Skeletal muscle tissue (tissue), 4 donors: ENCODE measurements around the gene MROH8. TPM values are rescaled to one million over a fixed set of nuclear protein-coding genes. Genes with fewer than 3 reads are reported as not detected.

Experiments
- H3K27ac ChIP-seq: one replicate; pipeline ENCODE4 v1.7.0; 2013; ENCODE audit warnings: mild to moderate bottlenecking, low read depth, low read length, inconsistent platforms
- H3K27me3 ChIP-seq, 3 donors: one replicate each; pipeline ENCODE4 v1.7.0; 2013; ENCODE audit warnings: low read length in 3 of 3; ENCODE audit not compliant: control insufficient read depth in 3 of 3, insufficient read depth in 3 of 3
- H3K36me3 ChIP-seq, 3 donors: one replicate each; pipeline ENCODE4 v1.7.0; 2013; ENCODE audit warnings: low read length in 3 of 3; ENCODE audit not compliant: control insufficient read depth in 3 of 3, insufficient read depth in 3 of 3
- H3K4me1 ChIP-seq, 3 donors: one replicate each; pipeline ENCODE4 v1.7.0; 2013; ENCODE audit warnings: low read length in 3 of 3, mild to moderate bottlenecking in 3 of 3; ENCODE audit not compliant: control insufficient read depth in 3 of 3, insufficient read depth in 3 of 3
- H3K4me3 ChIP-seq, 3 donors: one replicate each; pipeline ENCODE4 v1.7.0; 2013; ENCODE audit warnings: low read length in 3 of 3
- H3K9ac ChIP-seq, 3 donors: one replicate each; pipeline ENCODE4 v1.7.0; 2013; ENCODE audit warnings: low read length in 3 of 3, mild to moderate bottlenecking in 3 of 3, moderate library complexity in 2 of 3, low read depth in 1 of 3
- H3K9me3 ChIP-seq, 3 donors: one replicate each; pipeline ENCODE4 v1.7.0; 2013; ENCODE audit warnings: low read length in 3 of 3; ENCODE audit not compliant: control insufficient read depth in 3 of 3
- total RNA-seq: library from RNA; depleted of rRNA; stranded (reverse); fragments of >200 nt; gene quantifications from one replicate; pipeline ENCODE4 v1.2.3, GENCODE V29; 2014
- donor health status: Osteomylitis.

Gene MROH8
- total RNA-seq, 1 donor from 2014 or later = 1.0 TPM

GRCh38 chr20:37200926-37201826 lies 21.8 kb upstream of the MROH8 start:
- H3K9ac ChIP-seq = no peak overlapping the region
- H3K4me1 ChIP-seq = peaks cover 7 to 17% (median 13%) of the 10 kb centered on the region in 3 donors
- no peaks in the 10 kb centered on the region for H3K27me3 ChIP-seq
- H3K36me3 ChIP-seq = peaks cover 40 to 50% (median 50%) of the 10 kb centered on the region in 3 donors
- H3K9me3 ChIP-seq = no peaks in the 10 kb centered on the region
- no peak overlapping the region for H3K27ac ChIP-seq
- no peak overlapping the region for H3K4me3 ChIP-seq

GRCh38 chr20:37200376-37200775 lies 21.0 kb upstream of the MROH8 start:
- Histone ChIP-seq H3K4me3 (no peak overlapping the region), H3K27me3 (no peaks in the 10 kb centered on the region), H3K27ac (no peak overlapping the region), H3K9me3 (no peaks in the 10 kb centered on the region), H3K36me3 (peaks cover 40 to 44% (median 44%) of the 10 kb centered on the region in 3 donors), H3K9ac (no peak overlapping the region), H3K4me1 (peaks cover 7 to 18% (median 14%) of the 10 kb centered on the region in 3 donors)

- H3K4me3 ChIP-seq = no peak overlapping the region
- peaks cover 9 to 29% (median 24%) of the 10 kb centered on the region in 3 donors for H3K4me1 ChIP-seq
- H3K9me3 ChIP-seq = no peaks in the 10 kb centered on the region
- peaks cover 27 to 33% (median 31%) of the 10 kb centered on the region in 3 donors for H3K36me3 ChIP-seq
- H3K27ac ChIP-seq = no peak overlapping the region
- no peak overlapping the region for H3K9ac ChIP-seq
- H3K27me3 ChIP-seq = no peaks in the 10 kb centered on the region
Observed at GRCh38 chr20:37198932-37199660, 19.7 kb upstream of the MROH8 start.

DNA sequence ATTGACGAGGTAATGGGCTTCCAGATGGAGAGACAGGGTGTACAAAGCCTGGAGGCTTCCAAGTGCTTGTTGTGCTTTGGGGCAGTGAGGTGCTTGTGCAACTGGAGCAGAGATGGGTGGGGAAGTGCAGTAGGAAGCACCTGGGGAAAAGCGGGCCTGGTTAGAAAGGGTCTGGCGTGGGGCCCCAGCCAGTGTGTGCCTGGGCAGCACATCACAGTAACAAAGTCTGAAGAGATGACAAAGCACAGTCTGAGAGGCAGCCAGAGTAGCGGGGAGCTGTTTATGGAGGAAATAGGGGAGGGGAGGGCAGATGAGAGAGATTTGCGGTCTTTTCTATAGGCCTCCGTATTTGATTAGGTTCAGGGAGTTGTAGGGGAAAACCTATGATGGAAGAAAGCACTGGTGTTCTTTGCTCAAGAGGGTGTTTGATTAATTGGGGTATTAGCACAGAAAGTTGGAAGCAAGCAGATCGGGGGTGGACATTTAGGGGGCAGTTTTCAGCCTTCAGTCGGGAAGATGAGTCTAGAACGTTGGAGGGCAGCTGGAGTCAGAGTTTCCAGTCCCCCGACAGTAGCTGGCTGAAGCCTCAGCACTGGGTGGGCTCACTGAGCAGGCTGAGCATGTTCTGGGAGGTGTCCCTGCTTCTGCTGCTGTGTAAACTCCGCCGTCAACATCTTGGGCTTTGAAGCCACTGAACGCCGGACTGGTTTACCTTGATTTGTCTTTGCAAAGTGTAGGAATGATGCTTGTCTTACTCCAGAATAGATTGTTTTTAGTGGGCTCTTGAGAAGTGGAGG lies 15.5 kb upstream of the MROH8 start:
- H3K4me1 ChIP-seq = peaks cover 24 to 64% (median 58%) of the 10 kb centered on the region in 3 donors
- H3K36me3 ChIP-seq = peaks cover 10 to 13% (median 11%) of the 10 kb centered on the region in 3 donors
- no peak overlapping the region for H3K27ac ChIP-seq

GRCh38 chr20:37193821-37194220 lies 14.5 kb upstream of the MROH8 start:
- Histone ChIP-seq H3K27ac (no peak overlapping the region), H3K9ac (peak overlapping the region in 1 of 3 donors; percentile 10), H3K4me1 (peaks cover 17 to 60% (median 50%) of the 10 kb centered on the region in 3 donors), H3K27me3 (no peaks in the 10 kb centered on the region), H3K36me3 (peaks cover 2 to 3% (median 3%) of the 10 kb centered on the region in 3 donors), H3K9me3 (no peaks in the 10 kb centered on the region), H3K4me3 (no peak overlapping the region)

More for the DNA sequence above, 15.5 kb upstream of the MROH8 start:
- no peaks in the 10 kb centered on the region for H3K27me3 ChIP-seq
- H3K4me3 ChIP-seq = no peak overlapping the region
- H3K9ac ChIP-seq = peak overlapping the region in 1 of 3 donors; percentile 1
- no peaks in the 10 kb centered on the region for H3K9me3 ChIP-seq

GRCh38 chr20:37193226-37193625 lies 13.9 kb upstream of the MROH8 start:
- Histone ChIP-seq H3K4me1 (peaks cover 17 to 55% (median 46%) of the 10 kb centered on the region in 3 donors), H3K9me3 (no peaks in the 10 kb centered on the region), H3K27ac (no peak overlapping the region), H3K27me3 (no peaks in the 10 kb centered on the region), H3K9ac (peak overlapping the region in 1 of 3 donors; percentile 10), H3K4me3 (no peak overlapping the region), H3K36me3 (peaks cover 0 to 2% (median 0%) of the 10 kb centered on the region in 3 donors)

GRCh38 chr20:37192137-37192854 lies 12.9 kb upstream of the MROH8 start:
- Histone ChIP-seq H3K27ac (no peak overlapping the region), H3K4me1 (peaks cover 17 to 54% (median 44%) of the 10 kb centered on the region in 3 donors), H3K4me3 (no peak overlapping the region), H3K27me3 (no peaks in the 10 kb centered on the region), H3K9ac (peak overlapping the region in 1 of 3 donors; percentile 20), H3K9me3 (no peaks in the 10 kb centered on the region), H3K36me3 (peaks cover 0 to 2% (median 0%) of the 10 kb centered on the region in 3 donors)

DNA sequence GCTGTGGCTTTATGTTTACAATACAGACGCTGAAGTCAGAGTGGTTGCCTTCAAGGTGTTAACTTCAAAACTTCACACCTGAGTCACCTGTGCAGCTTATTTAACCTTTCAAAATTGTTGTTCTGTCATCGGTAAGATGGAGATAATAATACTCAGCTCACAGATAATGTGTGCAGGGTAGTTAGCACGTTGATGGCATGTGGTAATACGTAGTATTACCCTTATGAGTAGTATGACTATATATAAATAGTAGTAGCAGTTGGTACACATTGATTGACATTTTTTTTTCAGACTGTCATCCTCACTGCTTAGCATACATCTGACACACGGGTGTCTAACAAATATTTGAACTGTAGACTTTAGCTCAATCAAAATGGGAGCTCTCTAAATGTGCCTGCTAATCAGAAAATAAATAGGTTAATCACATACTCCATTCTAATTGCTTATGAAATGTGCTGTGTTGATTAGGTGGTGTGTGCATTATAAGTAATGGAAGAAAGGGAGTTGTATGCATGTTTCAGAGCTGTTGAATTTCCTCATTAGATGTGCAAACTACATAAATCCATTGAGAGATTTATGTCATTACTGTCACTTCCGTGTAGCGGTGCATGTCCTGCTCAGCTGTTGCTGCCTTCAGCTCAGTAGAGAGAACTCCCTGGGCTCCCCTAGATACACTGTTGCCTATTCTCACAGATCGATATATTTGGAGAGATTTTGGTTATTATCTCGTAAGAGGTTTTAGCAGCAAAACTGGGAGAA lies 11.2 kb upstream of the MROH8 start:
- H3K27ac ChIP-seq = peak overlapping the region; percentile 67
- no peak overlapping the region for H3K4me3 ChIP-seq
- H3K27me3 ChIP-seq = no peaks in the 10 kb centered on the region
- peaks cover 17 to 54% (median 44%) of the 10 kb centered on the region in 3 donors for H3K4me1 ChIP-seq
- H3K9ac ChIP-seq = peak overlapping the region in 2 of 3 donors; percentile 17 to 33
- no peaks in the 10 kb centered on the region for H3K9me3 ChIP-seq
- peaks cover 0 to 13% (median 6%) of the 10 kb centered on the region in 3 donors for H3K36me3 ChIP-seq
